ENCODE results near the gene C1QTNF8.

GRCh38 chr16:1103636-1103980 is 7.6 kb upstream of the C1QTNF8 start:
- TF ChIP-seq CTCF (conservative IDR thresholded peaks at IDR 0.05 in 1 of 2, IDR thresholded peaks at IDR 0.05 in 1 of 2; ENCODE audit: extremely low read depth in 1 of 2, insufficient read depth in 1 of 2, low read depth in 1 of 2, low read length in 2 of 2) = no peak
- no peak for TF ChIP-seq EZH2 (IDR thresholded peaks at IDR 0.05; ENCODE audit: borderline replicate concordance, low read length)

Data from mammary epithelial cell (primary cell).